Measurements from ENCODE around the gene ALG2.

Gene ALG2

DNA sequence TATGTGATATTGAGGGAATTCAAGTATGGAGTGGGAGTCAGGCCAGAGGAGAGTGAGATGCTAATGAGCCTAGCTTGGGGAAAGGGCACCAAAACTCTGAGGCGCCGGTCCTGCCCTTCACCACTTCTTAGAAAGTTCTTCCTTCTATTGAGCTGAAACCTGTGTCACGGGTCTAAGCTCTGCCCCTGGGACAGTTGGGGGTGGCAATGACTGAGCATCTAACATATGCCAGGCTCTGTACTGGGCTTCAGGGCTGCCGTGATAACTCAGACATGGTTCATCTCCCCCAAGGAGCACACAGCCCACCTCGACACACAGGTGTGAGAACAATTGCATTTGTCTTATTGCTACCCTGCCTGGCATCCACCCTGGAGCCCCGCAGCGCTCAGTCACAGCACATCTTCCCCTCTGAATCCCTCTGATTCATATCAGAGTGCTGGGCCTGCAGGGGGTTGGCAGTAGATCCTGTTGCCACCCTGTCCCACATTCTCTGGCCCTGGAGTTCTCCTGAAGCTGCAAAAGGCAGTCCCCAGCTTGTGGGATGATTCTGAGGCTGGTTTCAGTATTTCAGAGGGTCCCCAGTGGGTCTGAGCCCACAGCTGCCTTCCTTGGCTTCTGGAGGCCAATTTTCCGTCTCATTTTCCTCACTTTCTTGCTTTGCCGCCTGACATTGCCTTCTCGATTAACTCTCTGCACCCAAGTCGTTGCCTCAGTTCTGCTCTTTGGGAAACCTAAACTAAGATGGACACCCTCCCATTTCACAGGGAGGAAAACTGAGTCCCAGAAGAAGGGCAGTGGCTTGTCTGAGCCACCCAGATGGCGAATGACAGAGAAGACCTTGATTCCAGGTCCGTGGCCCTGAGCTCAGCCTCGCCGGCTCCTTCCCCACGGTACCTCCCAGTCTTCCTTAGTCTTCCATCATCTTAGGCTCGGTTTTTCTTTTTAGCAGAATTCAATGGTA lies 42.5 kb downstream of the ALG2 start:
- no peaks in the 10 kb centered on the region for H3K36me3 ChIP-seq (ENCODE audit: insufficient read depth, low read depth, low read length)
- H3K9me3 ChIP-seq (ENCODE audit: insufficient read depth, low read depth, low read length) = no peaks in the 10 kb centered on the region
- H3K27ac ChIP-seq (ENCODE audit: low read length) = no peak overlapping the region
- peaks cover 8% of the 10 kb centered on the region for H3K4me1 ChIP-seq (ENCODE audit: insufficient read depth, low read length)
- no peak overlapping the region for H3K4me3 ChIP-seq (ENCODE audit: low read length)
- no peak overlapping the region for H3K9ac ChIP-seq (ENCODE audit: low read depth, low read length)
- H3K27me3 ChIP-seq (ENCODE audit: insufficient read depth, low read length) = no peaks in the 10 kb centered on the region

GRCh38 chr9:99177576-99178366 lies 44.0 kb downstream of the ALG2 start:
- no peaks in the 10 kb centered on the region for H3K27me3 ChIP-seq (ENCODE audit: insufficient read depth, low read length)
- peaks cover 20% of the 10 kb centered on the region for H3K4me1 ChIP-seq (ENCODE audit: insufficient read depth, low read length)
- H3K9me3 ChIP-seq (ENCODE audit: insufficient read depth, low read depth, low read length) = no peaks in the 10 kb centered on the region
- H3K4me3 ChIP-seq (ENCODE audit: low read length) = no peak overlapping the region
- H3K36me3 ChIP-seq (ENCODE audit: insufficient read depth, low read depth, low read length) = no peaks in the 10 kb centered on the region
- no peak overlapping the region for H3K9ac ChIP-seq (ENCODE audit: low read depth, low read length)
- no peak overlapping the region for H3K27ac ChIP-seq (ENCODE audit: low read length)

DNA sequence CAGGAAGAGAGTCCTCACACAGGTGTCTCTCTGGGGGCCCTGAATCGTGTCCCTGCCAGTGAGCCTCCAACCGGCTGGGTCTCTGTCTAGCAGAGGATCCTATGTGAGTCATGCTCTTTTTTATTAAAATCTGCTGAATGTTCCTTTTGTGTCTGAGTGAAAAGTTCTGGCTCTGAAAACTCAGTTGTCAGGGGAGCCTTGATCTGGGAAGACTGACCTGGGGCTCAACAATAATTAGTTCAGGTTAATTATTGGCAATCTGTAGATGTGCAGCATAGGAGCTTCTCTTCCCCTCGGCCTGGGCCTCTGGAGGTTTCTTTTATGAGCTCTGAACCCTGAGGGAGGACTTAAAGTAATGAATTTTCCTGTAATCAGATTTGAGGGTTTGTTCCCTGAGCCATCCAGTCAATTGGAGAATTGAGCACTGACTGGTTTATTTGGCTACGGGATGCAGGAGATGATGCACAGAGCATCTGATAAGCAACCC lies 45.2 kb downstream of the ALG2 start:
- peaks cover 26% of the 10 kb centered on the region for H3K4me1 ChIP-seq (ENCODE audit: insufficient read depth, low read length)
- no peak overlapping the region for H3K9ac ChIP-seq (ENCODE audit: low read depth, low read length)
- no peaks in the 10 kb centered on the region for H3K27me3 ChIP-seq (ENCODE audit: insufficient read depth, low read length)
- no peak overlapping the region for H3K27ac ChIP-seq (ENCODE audit: low read length)
- no peaks in the 10 kb centered on the region for H3K36me3 ChIP-seq (ENCODE audit: insufficient read depth, low read depth, low read length)
- no peak overlapping the region for H3K4me3 ChIP-seq (ENCODE audit: low read length)
- H3K9me3 ChIP-seq (ENCODE audit: insufficient read depth, low read depth, low read length) = no peaks in the 10 kb centered on the region

DNA sequence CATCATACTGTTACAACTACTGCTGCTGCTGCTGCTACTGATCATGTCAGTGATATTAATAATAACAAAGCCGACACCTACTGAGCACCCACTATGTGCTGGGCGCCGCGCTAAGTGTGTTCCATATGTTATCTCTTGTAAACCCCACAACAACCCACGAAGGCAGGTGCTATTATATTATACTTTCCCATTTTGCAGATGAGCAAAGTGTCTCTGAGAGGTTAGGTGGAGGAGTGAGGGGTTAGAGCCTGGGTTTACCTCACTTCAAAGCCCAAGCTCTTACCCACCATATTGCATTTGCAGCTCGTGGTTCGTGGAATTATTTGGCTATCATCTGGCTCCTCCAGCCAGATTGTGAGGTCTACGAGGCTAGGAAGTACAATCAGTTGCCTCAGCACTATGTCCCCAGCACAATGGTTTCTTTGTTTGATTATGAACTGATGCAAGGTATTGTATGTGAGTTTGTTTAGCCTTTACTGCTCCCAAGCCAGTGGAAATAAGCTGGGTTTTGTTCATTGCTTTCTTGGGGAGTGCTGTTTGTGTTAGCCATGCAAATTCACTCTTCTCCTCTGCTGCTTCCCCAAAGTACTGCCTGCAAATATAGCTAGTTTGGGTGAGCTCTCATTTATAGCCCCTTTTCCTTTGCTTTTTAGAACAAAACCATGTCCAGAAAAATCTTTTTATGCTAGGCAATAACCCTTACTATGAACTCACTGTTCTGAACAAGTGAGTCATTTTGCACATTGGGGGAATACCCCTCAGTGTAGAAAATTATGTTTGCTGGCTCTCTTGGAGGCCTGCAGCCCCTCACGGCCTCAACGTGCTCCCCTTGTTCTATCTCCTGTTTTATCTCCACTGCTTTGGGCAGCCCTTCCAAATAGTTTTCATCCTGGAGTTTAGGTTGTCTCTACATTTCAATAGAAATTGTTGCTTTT lies 47.9 kb downstream of the ALG2 start:
- H3K9me3 ChIP-seq (ENCODE audit: insufficient read depth, low read depth, low read length) = no peaks in the 10 kb centered on the region
- H3K36me3 ChIP-seq (ENCODE audit: insufficient read depth, low read depth, low read length) = no peaks in the 10 kb centered on the region
- H3K4me1 ChIP-seq (ENCODE audit: insufficient read depth, low read length) = peaks cover 46% of the 10 kb centered on the region
- H3K4me3 ChIP-seq (ENCODE audit: low read length) = no peak overlapping the region
- no peak overlapping the region for H3K9ac ChIP-seq (ENCODE audit: low read depth, low read length)
- no peak overlapping the region for H3K27ac ChIP-seq (ENCODE audit: low read length)
- no peaks in the 10 kb centered on the region; the same call in 1 of the 2 replicates for H3K27me3 ChIP-seq (ENCODE audit: insufficient read depth, low read length)

DNA sequence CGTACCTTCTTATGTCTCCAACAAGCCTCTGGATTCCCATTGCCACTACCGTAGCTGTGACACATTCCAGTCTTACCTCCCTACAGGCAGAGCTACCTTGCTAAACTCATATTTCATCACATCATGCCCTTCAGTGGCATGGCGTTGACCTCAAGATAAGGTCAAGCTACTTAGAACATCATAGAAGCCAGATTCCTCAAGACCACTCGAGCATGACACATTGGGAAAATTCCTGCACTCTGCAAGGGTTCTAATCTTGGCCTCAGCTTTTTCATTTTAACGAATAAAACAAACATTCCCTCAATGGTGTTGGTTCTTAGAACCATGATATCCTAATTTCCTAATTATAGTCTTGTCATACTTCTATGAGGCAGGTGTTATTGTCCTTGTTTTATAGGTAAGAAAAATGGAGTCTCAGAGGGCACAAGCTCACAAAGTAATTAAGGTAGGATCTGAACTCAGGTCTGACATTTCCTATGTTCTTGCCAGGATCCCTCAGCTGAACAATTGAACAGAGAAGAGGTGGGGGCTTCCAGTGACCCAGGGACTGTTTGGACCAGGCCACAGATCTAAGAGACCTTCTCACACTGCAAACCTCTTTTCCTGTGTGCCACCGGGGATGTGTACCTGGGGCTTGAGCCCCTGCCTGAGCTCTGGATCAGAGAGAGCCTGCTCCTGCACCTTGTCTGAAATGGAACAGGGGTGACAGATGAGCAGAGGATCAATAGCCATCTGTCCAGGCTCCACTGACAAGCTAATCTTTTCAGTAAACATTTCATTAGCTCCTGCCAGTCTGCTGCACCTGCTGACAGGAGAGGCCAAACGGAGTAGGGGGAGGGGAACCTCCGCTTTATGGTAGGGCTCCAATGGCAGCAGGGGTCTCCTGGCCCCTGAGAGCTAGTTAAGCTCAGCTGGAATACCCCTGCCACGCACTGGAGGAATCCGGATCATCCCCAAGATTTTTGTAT lies 49.3 kb downstream of the ALG2 start:
- no peak overlapping the region for H3K9ac ChIP-seq (ENCODE audit: low read depth, low read length)
- peaks cover 48% of the 10 kb centered on the region for H3K4me1 ChIP-seq (ENCODE audit: insufficient read depth, low read length)
- no peaks in the 10 kb centered on the region for H3K9me3 ChIP-seq (ENCODE audit: insufficient read depth, low read depth, low read length)
- H3K27me3 ChIP-seq (ENCODE audit: insufficient read depth, low read length) = no peaks in the 10 kb centered on the region; the same call in 1 of the 2 replicates
- H3K27ac ChIP-seq (ENCODE audit: low read length) = no peak overlapping the region
- peak overlapping the region; percentile 4; the same call in 1 of the 2 replicates for H3K4me3 ChIP-seq (ENCODE audit: low read length)
- H3K36me3 ChIP-seq (ENCODE audit: insufficient read depth, low read depth, low read length) = no peaks in the 10 kb centered on the region

GRCh38 chr9:99171225-99172123 lies 50.3 kb downstream of the ALG2 start:
- H3K4me3 ChIP-seq (ENCODE audit: low read length) = no peak overlapping the region
- no peak overlapping the region for H3K27ac ChIP-seq (ENCODE audit: low read length)
- H3K4me1 ChIP-seq (ENCODE audit: insufficient read depth, low read length) = peaks cover 43% of the 10 kb centered on the region
- no peaks in the 10 kb centered on the region for H3K36me3 ChIP-seq (ENCODE audit: insufficient read depth, low read depth, low read length)
- H3K9me3 ChIP-seq (ENCODE audit: insufficient read depth, low read depth, low read length) = no peaks in the 10 kb centered on the region
- no peaks in the 10 kb centered on the region; the same call in 1 of the 2 replicates for H3K27me3 ChIP-seq (ENCODE audit: insufficient read depth, low read length)
- no peak overlapping the region for H3K9ac ChIP-seq (ENCODE audit: low read depth, low read length)

DNA sequence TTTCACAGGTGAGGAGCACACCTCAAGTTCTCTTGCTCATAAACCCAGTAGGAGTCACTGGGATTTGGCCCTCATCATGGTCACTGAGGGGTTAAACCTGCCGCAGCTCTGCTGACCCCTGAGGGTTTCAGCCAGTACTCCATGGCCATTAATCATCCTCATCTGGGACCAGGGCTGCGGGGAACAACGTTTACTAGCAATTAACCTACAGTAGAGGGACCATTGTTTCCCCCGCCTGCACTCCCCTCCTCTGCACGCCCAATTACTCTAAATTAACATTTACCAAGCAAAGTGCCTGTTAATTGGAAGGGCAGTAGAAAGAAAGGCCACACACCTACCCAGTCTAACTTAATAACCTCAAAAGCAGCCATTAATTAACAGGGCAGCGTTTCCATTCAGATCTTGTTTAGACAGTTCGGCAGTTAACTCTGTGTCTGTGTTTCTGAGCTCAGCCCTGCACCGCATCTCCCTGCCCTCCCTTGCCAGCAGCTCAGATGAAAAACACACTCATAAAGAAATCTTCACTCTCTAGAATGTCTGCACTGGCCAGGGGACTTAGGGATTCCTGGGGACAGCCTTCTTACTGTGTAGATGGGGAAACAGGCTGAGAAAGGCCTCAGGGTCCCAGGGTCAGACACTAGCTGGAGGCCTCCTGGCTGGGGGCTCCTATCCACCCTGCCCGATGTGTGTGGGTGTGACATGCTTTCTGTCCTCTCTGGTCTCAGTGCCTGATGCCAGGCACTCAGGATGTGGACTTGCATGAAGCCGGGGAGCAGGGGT lies 51.6 kb downstream of the ALG2 start:
- no peak overlapping the region for H3K27ac ChIP-seq (ENCODE audit: low read length)
- no peaks in the 10 kb centered on the region for H3K9me3 ChIP-seq (ENCODE audit: insufficient read depth, low read depth, low read length)
- H3K27me3 ChIP-seq (ENCODE audit: insufficient read depth, low read length) = no peaks in the 10 kb centered on the region; the same call in 1 of the 2 replicates
- H3K4me1 ChIP-seq (ENCODE audit: insufficient read depth, low read length) = peaks cover 40% of the 10 kb centered on the region
- peak overlapping the region; percentile 57; the same call in 1 of the 2 replicates for H3K9ac ChIP-seq (ENCODE audit: low read depth, low read length)
- H3K36me3 ChIP-seq (ENCODE audit: insufficient read depth, low read depth, low read length) = no peaks in the 10 kb centered on the region
- H3K4me3 ChIP-seq (ENCODE audit: low read length) = peak overlapping the region; percentile 48

GRCh38 chr9:99169086-99169485 lies 52.7 kb downstream of the ALG2 start:
- H3K9me3 ChIP-seq (ENCODE audit: insufficient read depth, low read depth, low read length) = no peaks in the 10 kb centered on the region

DNA sequence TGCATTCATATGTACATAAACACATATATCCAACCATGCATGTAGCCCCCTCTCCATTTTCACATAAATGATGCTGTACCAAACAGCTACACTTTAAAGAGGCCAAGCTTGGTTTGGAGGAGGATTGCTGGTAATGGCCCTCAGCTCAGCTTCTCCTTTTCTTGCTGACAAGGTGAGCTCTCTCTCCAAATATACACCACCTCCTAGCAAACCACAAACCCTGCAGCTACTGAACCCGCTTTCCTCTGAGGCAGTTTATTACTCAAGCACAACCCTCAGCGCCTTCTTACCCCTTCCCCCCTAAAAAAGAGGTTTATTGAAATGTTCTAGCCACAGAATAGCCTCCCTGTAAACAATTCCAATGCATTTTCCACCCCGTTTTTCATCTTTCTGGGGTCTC lies 54.0 kb downstream of the ALG2 start:
- H3K4me3 ChIP-seq (ENCODE audit: low read length) = no peak overlapping the region
- H3K36me3 ChIP-seq (ENCODE audit: insufficient read depth, low read depth, low read length) = no peaks in the 10 kb centered on the region
- no peak overlapping the region for H3K27ac ChIP-seq (ENCODE audit: low read length)
- H3K27me3 ChIP-seq (ENCODE audit: insufficient read depth, low read length) = no peaks in the 10 kb centered on the region; the same call in 1 of the 2 replicates
- H3K9me3 ChIP-seq (ENCODE audit: insufficient read depth, low read depth, low read length) = no peaks in the 10 kb centered on the region
- H3K4me1 ChIP-seq (ENCODE audit: insufficient read depth, low read length) = peaks cover 27% of the 10 kb centered on the region
- no peak overlapping the region for H3K9ac ChIP-seq (ENCODE audit: low read depth, low read length)

More at GRCh38 chr9:99169086-99169485, 52.7 kb downstream of the ALG2 start:
- Histone ChIP-seq H3K36me3 (ENCODE audit: insufficient read depth, low read depth, low read length) (no peaks in the 10 kb centered on the region), H3K27me3 (ENCODE audit: insufficient read depth, low read length) (no peaks in the 10 kb centered on the region; the same call in 1 of the 2 replicates), H3K4me1 (ENCODE audit: insufficient read depth, low read length) (peaks cover 40% of the 10 kb centered on the region), H3K9ac (ENCODE audit: low read depth, low read length) (no peak overlapping the region), H3K27ac (ENCODE audit: low read length) (no peak overlapping the region), H3K4me3 (ENCODE audit: low read length) (no peak overlapping the region)
